ENCODE measurements around the gene NUDT5.
"Not testable (repeated sequence)": the region's sequence is repeated elsewhere in the genome, so short reads cannot be mapped to it uniquely, and the experiment has no call there.

NUDT5 gene

GRCh38 chr10:12179606-12180170 lies 16.0 kb downstream of the NUDT5 start:
- in situ Hi-C loops (cut with MboI; ENCODE audit: low pct_unique_long_range_greater_than_20kb, low sequenced_read_pairs), result no loop called here
- no peak for DNase-seq

GRCh38 chr10:12177642-12178041 lies 18.0 kb downstream of the NUDT5 start:
- in situ Hi-C loops (cut with MboI; ENCODE audit: low pct_unique_long_range_greater_than_20kb, low sequenced_read_pairs), result no loop called here
- no peak for DNase-seq

GRCh38 chr10:12171512-12171911 lies 24.2 kb downstream of the NUDT5 start:
- in situ Hi-C loops (cut with MboI; ENCODE audit: low pct_unique_long_range_greater_than_20kb, low sequenced_read_pairs); DNase-seq: not testable (repeated sequence)

GRCh38 chr10:12165999-12166775 lies 29.5 kb downstream of the NUDT5 start:
- DNase-seq, result no peak
- in situ Hi-C loops (cut with MboI; ENCODE audit: low pct_unique_long_range_greater_than_20kb, low sequenced_read_pairs), result no loop called here

GRCh38 chr10:12165036-12165435 lies 30.7 kb downstream of the NUDT5 start:
- no peak for DNase-seq
- in situ Hi-C loops (cut with MboI; ENCODE audit: low pct_unique_long_range_greater_than_20kb, low sequenced_read_pairs), result no loop called here

GRCh38 chr10:12164085-12164484 lies 31.6 kb downstream of the NUDT5 start:
- DNase-seq, result no peak
- in situ Hi-C loops (cut with MboI; ENCODE audit: low pct_unique_long_range_greater_than_20kb, low sequenced_read_pairs), result no loop called here

GRCh38 chr10:12162927-12163326 lies 32.8 kb downstream of the NUDT5 start:
- DNase-seq, result no peak
- in situ Hi-C loops (cut with MboI; ENCODE audit: low pct_unique_long_range_greater_than_20kb, low sequenced_read_pairs), result no loop called here

- in situ Hi-C loops (cut with MboI; ENCODE audit: low pct_unique_long_range_greater_than_20kb, low sequenced_read_pairs), result no loop called here
- no peak for DNase-seq
Observed at GRCh38 chr10:12160664-12161063, 35.0 kb downstream of the NUDT5 start.

GRCh38 chr10:12158111-12158510 lies 37.6 kb downstream of the NUDT5 start:
- in situ Hi-C loops (cut with MboI; ENCODE audit: low pct_unique_long_range_greater_than_20kb, low sequenced_read_pairs), result no loop called here
- DNase-seq, result no peak

GRCh38 chr10:12156367-12157123 lies 39.1 kb downstream of the NUDT5 start:
- no peak for DNase-seq
- in situ Hi-C loops (cut with MboI; ENCODE audit: low pct_unique_long_range_greater_than_20kb, low sequenced_read_pairs), result no loop called here

GRCh38 chr10:12154516-12154915 lies 41.2 kb downstream of the NUDT5 start:
- DNase-seq, result no peak
- in situ Hi-C loops (cut with MboI; ENCODE audit: low pct_unique_long_range_greater_than_20kb, low sequenced_read_pairs), result no loop called here

- in situ Hi-C loops (cut with MboI; ENCODE audit: low pct_unique_long_range_greater_than_20kb, low sequenced_read_pairs), result no loop called here
- DNase-seq, result no peak
Observed at GRCh38 chr10:12150163-12150562, 45.5 kb downstream of the NUDT5 start.

- in situ Hi-C loops (cut with MboI; ENCODE audit: low pct_unique_long_range_greater_than_20kb, low sequenced_read_pairs), result no loop called here
- DNase-seq, result no peak
Observed at GRCh38 chr10:12144538-12144937, 51.2 kb downstream of the NUDT5 start.

- no peak for DNase-seq
- in situ Hi-C loops (cut with MboI; ENCODE audit: low pct_unique_long_range_greater_than_20kb, low sequenced_read_pairs), result no loop called here
Observed at GRCh38 chr10:12140038-12140437, 55.7 kb downstream of the NUDT5 start.

- no peak for DNase-seq
- in situ Hi-C loops (cut with MboI; ENCODE audit: low pct_unique_long_range_greater_than_20kb, low sequenced_read_pairs), result no loop called here
Observed at GRCh38 chr10:12135631-12136030, 60.1 kb downstream of the NUDT5 start.

GRCh38 chr10:12130237-12130872 lies 65.3 kb downstream of the NUDT5 start:
- in situ Hi-C loops (cut with MboI; ENCODE audit: low pct_unique_long_range_greater_than_20kb, low sequenced_read_pairs), result no loop called here
- peak; percentile 85 for DNase-seq

GRCh38 chr10:12129222-12130111 lies 66.2 kb downstream of the NUDT5 start, which contains the start of gene SEC61A2:
TSS of gene SEC61A2 (plus strand) at chr10:12129677. CDS start at chr10:12129788, 111 bp downstream.
- DNase-seq, result peak; percentile 87

GRCh38 chr10:12121673-12122072 lies 74.0 kb downstream of the NUDT5 start:
- no peak for DNase-seq
- in situ Hi-C loops (cut with MboI; ENCODE audit: low pct_unique_long_range_greater_than_20kb, low sequenced_read_pairs), result no loop called here

More at GRCh38 chr10:12129222-12130111, 66.2 kb downstream of the NUDT5 start, which contains the start of gene SEC61A2:
- in situ Hi-C loops (cut with MboI; ENCODE audit: low pct_unique_long_range_greater_than_20kb, low sequenced_read_pairs), result no loop called here

Measured in KBM-7 (cell line).